Thoracic aorta (tissue), 2 donors: Measurements from ENCODE around the gene APOC4. TPM values are rescaled to one million over a fixed set of nuclear protein-coding genes. Genes with fewer than 3 reads are reported as not detected.

Source experiments
- ATAC-seq: fragments of 150-250 bp; one replicate; pipeline ENCODE4 v1.8.0; 2017; ENCODE audit warnings: low read depth; ENCODE audit not compliant: insufficient number of reproducible peaks, low FRiP score
- DNase-seq: peaks from one replicate; pipeline ENCODE4 v3.0.0-alpha.2; 2020; ENCODE audit warnings: low spot score
- H3K27ac ChIP-seq, 2 donors: fragments of 200-600 bp; sonication (generic); 1 replicate in 1 of 2; 2 replicates in 1 of 2; pipeline ENCODE4 v1.5.1; 2016; ENCODE audit warnings: mild to moderate bottlenecking in 2 of 2, moderate library complexity in 2 of 2
- H3K27me3 ChIP-seq: fragments of 200-600 bp; sonication (generic); replicated peaks from 2 replicates; pipeline ENCODE4 v1.6.0; 2016; ENCODE audit warnings: mild to moderate bottlenecking; ENCODE audit not compliant: insufficient read depth
- H3K36me3 ChIP-seq: fragments of 200-600 bp; sonication (generic); one replicate; pipeline ENCODE4 v1.5.1; 2016
- H3K4me1 ChIP-seq, 2 donors: fragments of 200-600 bp; sonication (generic); 1 replicate in 1 of 2; 2 replicates in 1 of 2; pipeline versions ENCODE4 v1.5.1 to v1.6.0; 2016; ENCODE audit warnings: low read depth in 2 of 2, mild to moderate bottlenecking in 1 of 2; ENCODE audit not compliant: control insufficient read depth in 1 of 2
- H3K4me3 ChIP-seq: fragments of 200-600 bp; sonication (generic); 2 replicates; pipeline ENCODE4 v1.5.1; 2016; ENCODE audit warnings: mild to moderate bottlenecking
- H3K9me3 ChIP-seq: fragments of 200-600 bp; sonication (generic); 2 replicates; pipeline ENCODE4 v1.5.1; 2016
- total RNA-seq, 2 donors: library from RNA; depleted of rRNA; stranded (reverse); fragments of >200 nt; gene quantifications; one replicate each; pipeline versions ENCODE4 v1.1.0 to v1.2.3, GENCODE V29; 2016
- TF ChIP-seq, protein P1 (sequence below): fragments of 200-600 bp; sonication (generic); IDR thresholded peaks from one replicate; pipeline ENCODE4 v1.5.1; 2019; ENCODE audit warnings: antibody characterized with exemption

Gene APOC4
- total RNA-seq, 2 donors from 2014 or later, result not detected

DNA sequence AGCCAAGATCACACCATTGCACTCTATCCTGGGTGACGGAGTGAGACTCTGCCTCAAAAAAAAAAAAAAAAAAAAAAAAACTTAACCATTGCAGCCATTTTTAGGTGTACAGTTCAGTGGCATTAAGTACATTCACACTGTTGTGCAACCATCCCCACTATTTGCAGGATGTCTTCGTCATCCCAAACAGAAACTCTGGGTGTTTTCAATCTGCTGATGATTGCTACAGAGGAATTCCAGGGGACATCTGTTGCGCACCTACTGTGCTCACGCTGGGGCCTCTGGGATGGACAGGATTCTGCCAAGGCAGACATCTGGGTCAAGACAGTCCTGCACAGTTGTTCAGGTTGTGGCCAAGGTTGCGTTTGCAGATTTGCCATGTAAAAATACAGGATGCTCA, 2.4 kb upstream of the APOC4 start:
- TF ChIP-seq, protein P1, sequence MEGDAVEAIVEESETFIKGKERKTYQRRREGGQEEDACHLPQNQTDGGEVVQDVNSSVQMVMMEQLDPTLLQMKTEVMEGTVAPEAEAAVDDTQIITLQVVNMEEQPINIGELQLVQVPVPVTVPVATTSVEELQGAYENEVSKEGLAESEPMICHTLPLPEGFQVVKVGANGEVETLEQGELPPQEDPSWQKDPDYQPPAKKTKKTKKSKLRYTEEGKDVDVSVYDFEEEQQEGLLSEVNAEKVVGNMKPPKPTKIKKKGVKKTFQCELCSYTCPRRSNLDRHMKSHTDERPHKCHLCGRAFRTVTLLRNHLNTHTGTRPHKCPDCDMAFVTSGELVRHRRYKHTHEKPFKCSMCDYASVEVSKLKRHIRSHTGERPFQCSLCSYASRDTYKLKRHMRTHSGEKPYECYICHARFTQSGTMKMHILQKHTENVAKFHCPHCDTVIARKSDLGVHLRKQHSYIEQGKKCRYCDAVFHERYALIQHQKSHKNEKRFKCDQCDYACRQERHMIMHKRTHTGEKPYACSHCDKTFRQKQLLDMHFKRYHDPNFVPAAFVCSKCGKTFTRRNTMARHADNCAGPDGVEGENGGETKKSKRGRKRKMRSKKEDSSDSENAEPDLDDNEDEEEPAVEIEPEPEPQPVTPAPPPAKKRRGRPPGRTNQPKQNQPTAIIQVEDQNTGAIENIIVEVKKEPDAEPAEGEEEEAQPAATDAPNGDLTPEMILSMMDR, result no peak
- H3K4me1 ChIP-seq, result no peaks in the 10 kb centered on the region
- ATAC-seq, result no peak
- H3K27ac ChIP-seq, result no peak overlapping the region
- DNase-seq, result no peak
- no peak overlapping the region for H3K4me3 ChIP-seq
- H3K9me3 ChIP-seq, result no peaks in the 10 kb centered on the region
- no peaks in the 10 kb centered on the region for H3K27me3 ChIP-seq
- no peaks in the 10 kb centered on the region for H3K36me3 ChIP-seq

DNA sequence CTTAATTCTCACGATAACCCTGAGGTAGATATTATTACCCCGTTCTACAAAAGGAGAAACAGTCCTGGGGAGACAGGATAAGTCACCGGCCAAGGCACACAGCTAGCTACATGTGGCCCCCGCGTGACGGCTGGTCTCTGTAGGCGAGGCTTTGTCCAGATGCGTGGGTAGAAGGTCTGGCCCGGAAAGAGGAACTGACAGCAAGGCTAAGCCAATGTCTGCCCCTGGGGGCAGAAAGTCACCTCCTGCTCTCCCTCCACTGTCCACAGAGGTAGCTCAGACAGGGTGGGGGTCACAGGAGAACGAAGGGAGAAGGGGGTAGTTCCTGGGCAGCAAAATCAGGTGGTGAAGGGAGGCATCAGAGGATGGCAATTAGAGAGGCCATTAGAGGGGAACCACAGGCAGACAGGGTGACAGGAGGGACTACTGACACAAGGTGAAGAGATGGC, 1.8 kb downstream of the APOC4 start:
- DNase-seq, result no peak
- no peak overlapping the region for H3K4me3 ChIP-seq
- H3K9me3 ChIP-seq, result no peaks in the 10 kb centered on the region
- ATAC-seq, result no peak
- no peaks in the 10 kb centered on the region for H3K27me3 ChIP-seq
- TF ChIP-seq, protein P1, result no peak
- no peak overlapping the region for H3K27ac ChIP-seq
- H3K4me1 ChIP-seq, result no peaks in the 10 kb centered on the region
- H3K36me3 ChIP-seq, result no peaks in the 10 kb centered on the region

DNA sequence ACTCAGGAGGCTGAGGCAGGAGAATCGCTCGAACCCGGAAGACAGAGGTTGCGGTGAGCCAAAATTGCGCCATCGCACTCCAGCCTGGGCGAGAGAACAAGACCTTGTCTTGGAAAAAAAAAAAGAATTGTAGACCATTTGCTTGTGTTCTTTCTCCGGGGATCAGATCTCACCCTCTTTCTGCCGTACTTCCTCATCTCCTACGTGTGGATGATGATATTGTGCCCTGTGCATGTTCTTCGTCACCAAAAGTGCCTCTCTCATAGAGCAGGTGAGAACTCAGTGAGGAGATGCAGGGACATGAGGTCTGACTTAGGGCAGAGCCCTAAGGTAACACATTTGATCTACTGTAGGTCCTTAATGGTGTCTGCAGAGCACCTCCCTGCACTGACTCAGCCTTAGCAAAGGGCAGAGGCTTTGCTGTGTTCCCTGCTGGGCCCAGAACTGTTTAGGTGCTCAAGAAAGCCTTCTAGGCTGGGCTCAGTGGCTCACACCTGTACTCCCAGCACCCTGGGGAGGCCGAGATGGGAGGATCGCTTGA, 5.1 kb downstream of the APOC4 start:
- TF ChIP-seq, protein P1, result no peak

DNA sequence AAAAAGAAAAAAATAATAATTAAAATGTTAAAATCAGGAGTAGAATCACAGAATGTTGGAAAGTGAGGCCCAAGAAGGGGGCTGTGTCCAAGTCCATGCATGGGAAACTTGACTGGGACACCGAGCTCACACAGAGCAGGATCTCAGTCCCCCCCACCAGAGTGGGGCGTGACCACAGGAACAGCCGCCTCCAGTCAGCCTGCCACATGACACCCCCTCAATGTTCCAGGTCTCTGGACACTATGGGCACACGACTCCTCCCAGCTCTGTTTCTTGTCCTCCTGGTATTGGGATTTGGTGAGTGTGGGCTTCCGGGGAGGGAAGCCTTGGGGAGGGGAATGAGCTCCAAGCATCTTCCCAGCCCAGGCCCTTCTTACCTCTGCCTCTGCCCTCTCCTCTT, 6.2 kb downstream of the APOC4 start:
- DNase-seq (no peak), ATAC-seq (no peak)
- Histone ChIP-seq H3K4me1 (peaks cover 0 to 9% of the 10 kb centered on the region in 2 donors), H3K9me3 (no peaks in the 10 kb centered on the region), H3K27me3 (no peaks in the 10 kb centered on the region), H3K4me3 (no peak overlapping the region), H3K36me3 (peaks cover 3% of the 10 kb centered on the region), H3K27ac (no peak overlapping the region)
- TF ChIP-seq, protein P1, result no peak

More for the DNA sequence above, 5.1 kb downstream of the APOC4 start:
- Histone ChIP-seq H3K4me1 (peaks cover 0 to 8% of the 10 kb centered on the region in 2 donors), H3K36me3 (peaks cover 3% of the 10 kb centered on the region), H3K27me3 (no peaks in the 10 kb centered on the region), H3K4me3 (no peak overlapping the region), H3K27ac (no peak overlapping the region), H3K9me3 (no peaks in the 10 kb centered on the region)
- ATAC-seq (no peak), DNase-seq (no peak)

DNA sequence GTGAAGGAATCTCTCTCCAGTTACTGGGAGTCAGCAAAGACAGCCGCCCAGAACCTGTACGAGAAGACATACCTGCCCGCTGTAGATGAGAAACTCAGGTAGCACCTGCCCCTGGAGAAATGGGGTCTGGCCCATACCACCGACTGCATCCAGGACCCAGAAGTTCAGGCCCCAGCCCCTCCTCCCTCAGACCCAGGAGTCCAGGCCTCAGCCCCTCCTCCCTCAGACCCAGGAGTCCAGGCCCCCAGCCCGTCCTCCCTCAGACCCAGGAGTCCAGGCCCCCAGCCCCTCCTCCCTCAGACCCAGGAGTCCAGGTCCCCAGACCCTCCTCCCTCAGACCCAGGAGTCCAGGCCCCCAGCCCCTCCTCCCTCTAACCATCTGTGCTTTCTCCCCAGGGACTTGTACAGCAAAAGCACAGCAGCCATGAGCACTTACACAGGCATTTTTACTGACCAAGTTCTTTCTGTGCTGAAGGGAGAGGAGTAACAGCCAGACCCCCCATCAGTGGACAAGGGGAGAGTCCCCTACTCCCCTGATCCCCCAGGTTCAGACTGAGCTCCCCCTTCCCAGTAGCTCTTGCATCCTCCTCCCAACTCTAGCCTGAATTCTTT, 6.8 kb downstream of the APOC4 start:
- TF ChIP-seq, protein P1, result no peak
- no peaks in the 10 kb centered on the region for H3K9me3 ChIP-seq
- H3K4me1 ChIP-seq, result peaks cover 0 to 15% of the 10 kb centered on the region in 2 donors
- H3K27me3 ChIP-seq, result no peaks in the 10 kb centered on the region
- ATAC-seq (no peak), DNase-seq (no peak)
- H3K27ac ChIP-seq, result no peak overlapping the region
- H3K36me3 ChIP-seq, result peaks cover 3% of the 10 kb centered on the region
- no peak overlapping the region for H3K4me3 ChIP-seq
